ENCODE data around the gene LLGL2. TPM values are rescaled to one million over a fixed set of nuclear protein-coding genes. Genes with fewer than 3 reads are reported as not detected.

LLGL2 gene
- total and polyA plus RNA-seq, 2 donors (not counting 1 experiment from before 2014, with no cell fraction given) = 40.6 to 52.0 TPM

GRCh38 chr17:75482098-75482942, 43.2 kb upstream of the LLGL2 start:
- intact Hi-C loops (cut with micrococcal nuclease) = no loop called here

GRCh38 chr17:75485688-75486087, 39.8 kb upstream of the LLGL2 start:
- H3K27me3 Mint-ChIP-seq = no peaks in the 10 kb centered on the region

More at GRCh38 chr17:75482098-75482942, 43.2 kb upstream of the LLGL2 start:
- Mint-ChIP-seq H3K27ac (no peak overlapping the region), H3K27me3 (no peaks in the 10 kb centered on the region), H3K9me3 (ENCODE audit: insufficient read depth) (no peaks in the 10 kb centered on the region), H3K4me3 (no peak overlapping the region), H3K4me1 (peaks cover 12% of the 10 kb centered on the region)
- peaks cover 17% of the 10 kb centered on the region for H3K79me2 ChIP-seq (ENCODE audit: control insufficient read depth, insufficient read depth, low read length)
- H3K4me3 ChIP-seq (ENCODE audit: control extremely low read depth in 1 of 5, extremely low read depth in 1 of 5, insufficient read depth in 1 of 5, low read depth in 2 of 5, low read length in 4 of 5) = no peak overlapping the region
- no peak overlapping the region for H3K27ac ChIP-seq (ENCODE audit: low read length in 2 of 2)
- no peak overlapping the region for H3K9ac ChIP-seq (ENCODE audit: low read length)
- WGBS (ENCODE audit: insufficient coverage) = 87% methylated on average over 10 of the region's 16 CpGs
- peaks cover 5 to 7% of the 10 kb centered on the region in 2 donors for H3K4me1 ChIP-seq (ENCODE audit: control insufficient read depth in 2 of 2, insufficient read depth in 2 of 2, low read length in 2 of 2)
- no peaks in the 10 kb centered on the region for H3K9me3 ChIP-seq (ENCODE audit: control extremely low read depth in 1 of 3, control insufficient read depth in 2 of 3, insufficient read depth in 1 of 3, low read length in 2 of 3)
- H2AFZ ChIP-seq (ENCODE audit: insufficient read depth, low read depth, low read length, poor library complexity, severe bottlenecking) = no peak overlapping the region
- H3K36me3 ChIP-seq (replicated peaks in 1 of 2; ENCODE audit: control extremely low read depth in 1 of 2, control insufficient read depth in 1 of 2, extremely low read depth in 1 of 2, insufficient read depth in 2 of 2, low read length in 1 of 2) = peaks cover 0 to 5% of the 10 kb centered on the region in 2 experiments
- ATAC-seq (ENCODE audit: low read depth) (no peak), DNase-seq (no peak)
- no peak overlapping the region for H3K4me2 ChIP-seq (replicated peaks; ENCODE audit: low read depth, low read length, poor library complexity, severe bottlenecking)
- no peaks in the 10 kb centered on the region for H3K27me3 ChIP-seq (replicated peaks in 1 of 4; ENCODE audit: control extremely low read depth in 1 of 4, control insufficient read depth in 3 of 4, insufficient read depth in 4 of 4, low read length in 3 of 4)
- ChIA-PET POLR2A (interaction anchor here (1.2 kb wide), 1 partner anchor 89 kb away, joined by 3 read pairs; no protein-coding TSS in a partner anchor), CTCF (interaction anchor here (1.3 kb wide), 1 partner anchor 23 kb away, joined by 3 read pairs; no protein-coding TSS in a partner anchor)
- TF ChIP-seq, protein P1, sequence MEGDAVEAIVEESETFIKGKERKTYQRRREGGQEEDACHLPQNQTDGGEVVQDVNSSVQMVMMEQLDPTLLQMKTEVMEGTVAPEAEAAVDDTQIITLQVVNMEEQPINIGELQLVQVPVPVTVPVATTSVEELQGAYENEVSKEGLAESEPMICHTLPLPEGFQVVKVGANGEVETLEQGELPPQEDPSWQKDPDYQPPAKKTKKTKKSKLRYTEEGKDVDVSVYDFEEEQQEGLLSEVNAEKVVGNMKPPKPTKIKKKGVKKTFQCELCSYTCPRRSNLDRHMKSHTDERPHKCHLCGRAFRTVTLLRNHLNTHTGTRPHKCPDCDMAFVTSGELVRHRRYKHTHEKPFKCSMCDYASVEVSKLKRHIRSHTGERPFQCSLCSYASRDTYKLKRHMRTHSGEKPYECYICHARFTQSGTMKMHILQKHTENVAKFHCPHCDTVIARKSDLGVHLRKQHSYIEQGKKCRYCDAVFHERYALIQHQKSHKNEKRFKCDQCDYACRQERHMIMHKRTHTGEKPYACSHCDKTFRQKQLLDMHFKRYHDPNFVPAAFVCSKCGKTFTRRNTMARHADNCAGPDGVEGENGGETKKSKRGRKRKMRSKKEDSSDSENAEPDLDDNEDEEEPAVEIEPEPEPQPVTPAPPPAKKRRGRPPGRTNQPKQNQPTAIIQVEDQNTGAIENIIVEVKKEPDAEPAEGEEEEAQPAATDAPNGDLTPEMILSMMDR (IDR thresholded peaks at IDR 0.05) = no peak
- TF ChIP-seq EZH2 (IDR thresholded peaks at IDR 0.05; ENCODE audit: borderline replicate concordance, insufficient read depth, low read depth, low read length, poor library complexity, severe bottlenecking) = no peak
- H4K20me1 ChIP-seq (ENCODE audit: control insufficient read depth, insufficient read depth, low read length, poor library complexity, severe bottlenecking) = peaks cover 14% of the 10 kb centered on the region

More at GRCh38 chr17:75485688-75486087, 39.8 kb upstream of the LLGL2 start:
- ATAC-seq (ENCODE audit: low read depth) = no peak
- H3K4me2 ChIP-seq (replicated peaks; ENCODE audit: low read depth, low read length, poor library complexity, severe bottlenecking) = no peak overlapping the region
- H3K9ac ChIP-seq (ENCODE audit: low read length) = no peak overlapping the region
- Mint-ChIP-seq H3K4me3 (no peak overlapping the region), H3K4me1 (peaks cover 21% of the 10 kb centered on the region), H3K27ac (no peak overlapping the region), H3K9me3 (ENCODE audit: insufficient read depth) (no peaks in the 10 kb centered on the region)
- peaks cover 4% of the 10 kb centered on the region for H4K20me1 ChIP-seq (ENCODE audit: control insufficient read depth, insufficient read depth, low read length, poor library complexity, severe bottlenecking)
- DNase-seq = no peak
- no peak overlapping the region for H3K4me3 ChIP-seq (ENCODE audit: control extremely low read depth in 1 of 5, extremely low read depth in 1 of 5, insufficient read depth in 1 of 5, low read depth in 2 of 5, low read length in 4 of 5)
- H3K36me3 ChIP-seq (replicated peaks in 1 of 2; ENCODE audit: control extremely low read depth in 1 of 2, control insufficient read depth in 1 of 2, extremely low read depth in 1 of 2, insufficient read depth in 2 of 2, low read length in 1 of 2) = peaks cover 0 to 1% of the 10 kb centered on the region in 2 experiments
- peaks cover 15 to 19% of the 10 kb centered on the region in 2 donors for H3K4me1 ChIP-seq (ENCODE audit: control insufficient read depth in 2 of 2, insufficient read depth in 2 of 2, low read length in 2 of 2)
- ChIA-PET POLR2A (no interaction called here), CTCF (no interaction called here)
- H2AFZ ChIP-seq (ENCODE audit: insufficient read depth, low read depth, low read length, poor library complexity, severe bottlenecking) = no peak overlapping the region
- no peak for TF ChIP-seq EZH2 (IDR thresholded peaks at IDR 0.05; ENCODE audit: borderline replicate concordance, insufficient read depth, low read depth, low read length, poor library complexity, severe bottlenecking)
- TF ChIP-seq, protein P1 (IDR thresholded peaks at IDR 0.05) = no peak
- H3K79me2 ChIP-seq (ENCODE audit: control insufficient read depth, insufficient read depth, low read length) = peaks cover 18% of the 10 kb centered on the region
- no peaks in the 10 kb centered on the region for H3K9me3 ChIP-seq (ENCODE audit: control extremely low read depth in 1 of 3, control insufficient read depth in 2 of 3, insufficient read depth in 1 of 3, low read length in 2 of 3)
- WGBS (ENCODE audit: insufficient coverage) = 97% methylated on average over 12 of the region's 12 CpGs
- no peak overlapping the region for H3K27ac ChIP-seq (ENCODE audit: low read length in 2 of 2)
- intact Hi-C loops (cut with micrococcal nuclease) = no loop called here
- no peaks in the 10 kb centered on the region for H3K27me3 ChIP-seq (replicated peaks in 1 of 4; ENCODE audit: control extremely low read depth in 1 of 4, control insufficient read depth in 3 of 4, insufficient read depth in 4 of 4, low read length in 3 of 4)
